SK-N-SH (cell line): Measurements from ENCODE around the gene CEACAM19. TPM values are rescaled to one million over a fixed set of nuclear protein-coding genes. Genes with fewer than 3 reads are reported as not detected.

Experiments used
- CTCF ChIA-PET: fragments of 300-600, 350-600 bp; formaldehyde crosslinking; extraction: SDS; loops from one replicate; lab custom pipeline; 2021; lab: Yijun Ruan, JAX
- POLR2A ChIA-PET: fragments of 350-600 bp; sonication (Branson Sonifier 250); formaldehyde crosslinking; extraction: SDS; loops from one replicate; lab custom pipeline; 2020; ENCODE audit warnings: antibody characterized with exemption, inconsistent platforms; lab: Yijun Ruan, JAX
- DNase-seq: peaks from one replicate; pipeline ENCODE4 v3.0.0; 2012
- H2AFZ ChIP-seq: fragments of 200-600 bp; sonication (generic); 2 replicates; pipeline ENCODE4 v1.8.1; 2016; ENCODE audit warnings: antibody characterized with exemption, mild to moderate bottlenecking, low read depth
- H3F3A ChIP-seq: fragments of 200-600 bp; sonication (generic); replicated peaks from 2 replicates; pipeline ENCODE3; 2016; ENCODE audit warnings: antibody characterized with exemption, mild to moderate bottlenecking; ENCODE audit not compliant: insufficient read depth
- H3K27ac ChIP-seq, 2 experiments: fragments of 200-500 bp in 1 of 2; fragments of 200-600 bp in 1 of 2; sonication (Bioruptor generic) in 1 of 2; sonication (generic), shearing (Covaris generic) in 1 of 2; 2 replicates each; pipeline versions ENCODE4 v1.5.1 to v1.6.1; 2014 to 2016; ENCODE audit warnings: low read depth in 2 of 2, inconsistent platforms in 1 of 2, low read length in 1 of 2, mild to moderate bottlenecking in 1 of 2, mixed read lengths in 1 of 2
- H3K27me3 ChIP-seq: fragments of 200-600 bp; sonication (generic), shearing (Covaris generic); 2 replicates; pipeline ENCODE4 v1.6.1; 2016; ENCODE audit warnings: mixed run types; ENCODE audit not compliant: insufficient read depth
- H3K36me3 ChIP-seq, 2 experiments: fragments of 200-500 bp in 1 of 2; fragments of 200-600 bp in 1 of 2; sonication (Bioruptor generic) in 1 of 2; sonication (generic) in 1 of 2; replicated peaks in 1 of 2; 2 replicates each; pipeline versions ENCODE3 to v1.5.1; 2014 to 2016; ENCODE audit warnings: low read length in 1 of 2, mild to moderate bottlenecking in 1 of 2; ENCODE audit not compliant: insufficient read depth in 2 of 2, control insufficient read depth in 1 of 2
- H3K4me1 ChIP-seq, 2 experiments: fragments of 200-500 bp in 1 of 2; fragments of 200-600 bp in 1 of 2; sonication (Bioruptor generic) in 1 of 2; sonication (generic), shearing (Covaris generic) in 1 of 2; 2 replicates each; pipeline versions ENCODE4 v1.5.1 to v1.6.1; 2014 to 2016; ENCODE audit warnings: low read depth in 1 of 2, low read length in 1 of 2, mixed run types in 1 of 2; ENCODE audit not compliant: insufficient read depth in 2 of 2, control insufficient read depth in 1 of 2
- H3K4me2 ChIP-seq: fragments of 200-600 bp; sonication (generic), shearing (Covaris generic); 2 replicates; pipeline ENCODE4 v1.6.1; 2017; ENCODE audit warnings: mixed run types
- H3K4me3 ChIP-seq, 2 experiments: fragments of 200-500 bp in 1 of 2; fragments of 200-600 bp in 1 of 2; sonication (Bioruptor generic) in 1 of 2; sonication (generic), shearing (Covaris generic) in 1 of 2; 2 replicates each; pipeline versions ENCODE4 v1.5.1 to v1.8.1; 2014 to 2016; ENCODE audit warnings: low read depth in 2 of 2, inconsistent platforms in 1 of 2, low read length in 1 of 2, mild to moderate bottlenecking in 1 of 2, mixed read lengths in 1 of 2, moderate library complexity in 1 of 2
- H3K79me2 ChIP-seq: fragments of 200-600 bp; sonication (generic); 2 replicates; pipeline ENCODE4 v1.8.1; 2017; ENCODE audit warnings: mild to moderate bottlenecking; ENCODE audit not compliant: insufficient read depth
- H3K9ac ChIP-seq: fragments of 200-600 bp; sonication (generic); 2 replicates; pipeline ENCODE4 v1.6.1; 2017; ENCODE audit warnings: mixed run types
- H3K9me2 ChIP-seq: fragments of 200-600 bp; sonication (generic); 2 replicates; pipeline ENCODE4 v1.6.1; 2017; ENCODE audit warnings: mixed run types
- H3K9me3 ChIP-seq: fragments of 200-600 bp; sonication (generic); 2 replicates; pipeline ENCODE4 v1.6.1; 2017; ENCODE audit warnings: mixed run types, mild to moderate bottlenecking, moderate library complexity
- H4K20me1 ChIP-seq: fragments of 200-600 bp; sonication (generic); 2 replicates; pipeline ENCODE4 v1.6.1; 2017; ENCODE audit warnings: mild to moderate bottlenecking, mixed run types; ENCODE audit not compliant: insufficient read depth
- ELF1 ChIP-seq: IDR thresholded peaks from 2 replicates; pipeline ENCODE4 v1.4.0; 2012
- GATA2 ChIP-seq: sonication (generic); formaldehyde crosslinking; IDR thresholded peaks from 2 replicates; pipeline ENCODE4 v1.5.0; 2020; ENCODE audit warnings: mild to moderate bottlenecking, missing genetic modification reagents
- JUND ChIP-seq: IDR thresholded peaks from 2 replicates; pipeline ENCODE4 v1.4.0; 2012
- MXI1 ChIP-seq: IDR thresholded peaks from 2 replicates; pipeline ENCODE4 v1.6.1; 2012; ENCODE audit warnings: mild to moderate bottlenecking, low read depth, low read length, improper control_type of control experiment
- NRF1 ChIP-seq: IDR thresholded peaks from 2 replicates; pipeline ENCODE4 v1.6.1; 2012; ENCODE audit warnings: low read depth, mild to moderate bottlenecking, low read length
- RAD21 ChIP-seq: IDR thresholded peaks from 2 replicates; pipeline ENCODE4 v1.6.1; 2012; ENCODE audit warnings: mild to moderate bottlenecking, low read length
- REST ChIP-seq: IDR thresholded peaks from 2 replicates; pipeline ENCODE4 v1.6.1; 2012; ENCODE audit warnings: mild to moderate bottlenecking, low read depth, low read length, moderate library complexity
- USF2 ChIP-seq: fragments of 150-350 bp; IDR thresholded peaks from 2 replicates; pipeline ENCODE4 v1.6.1; 2017; ENCODE audit warnings: antibody characterized with exemption, low read length, low read depth, borderline replicate concordance
- YY1 ChIP-seq: IDR thresholded peaks from 2 replicates; pipeline ENCODE4 v1.4.0; 2012; ENCODE audit warnings: low read depth, mild to moderate bottlenecking
- ZBTB33 ChIP-seq: IDR thresholded peaks from 2 replicates; pipeline ENCODE4 v1.4.0; 2012; ENCODE audit warnings: low read depth, borderline replicate concordance
- WGBS: methylation state at CpG from one replicate; pipeline ENCODE4 v1.1.6; 2017; ENCODE audit warnings: low lambda C conversion rate; 5-methylcytosine and 5-hydroxymethylcytosine counted together
- polyA plus RNA-seq, 3 experiments: library from polyadenylated mRNA; depleted of rRNA; stranded (reverse); fragments of >200 nt; gene quantifications; 2 replicates each; pipeline ENCODE4 v1.2.3, GENCODE V29; 2012

The CEACAM19 gene
- polyA plus RNA-seq, 1 of the 3 experiments (the other 2 are of a cell fraction), result 2.0 TPM

- no peak for TF ChIP-seq ZBTB33
- TF ChIP-seq ELF1, result no peak
- no peak for TF ChIP-seq NRF1
- no peak for TF ChIP-seq YY1
- TF ChIP-seq RAD21, result no peak
- no peak for TF ChIP-seq REST
- no peak for TF ChIP-seq MXI1
- TF ChIP-seq, all 33 proteins: peak for 0
Measured at GRCh38 chr19:44636439-44637389, 34.6 kb upstream of the CEACAM19 start (continued).

GRCh38 chr19:44637390-44637764, 33.9 kb upstream of the CEACAM19 start:
- Histone ChIP-seq H3F3A (peaks cover 6% of the 10 kb centered on the region), H3K4me3 (no peak overlapping the region), H3K4me1 (peaks cover 0 to 8% of the 10 kb centered on the region in 2 experiments; a peak in 2 of 4 replicates), H3K79me2 (no peaks in the 10 kb centered on the region)
- no peak for DNase-seq
- WGBS, result 91% methylated on average over 5 of the region's 5 CpGs
- TF ChIP-seq MXI1, result no peak
- TF ChIP-seq JUND, result no peak
- no peak for TF ChIP-seq USF2
- no peak for TF ChIP-seq GATA2 (CRISPR knock-in tag)
- TF ChIP-seq, all 33 proteins: peak for 0
- Histone ChIP-seq H2AFZ (no peak overlapping the region), H3K9ac (no peak overlapping the region), H3K27ac (no peak overlapping the region), H3K36me3 (no peaks in the 10 kb centered on the region), H3K9me2 (no peaks in the 10 kb centered on the region), H3K27me3 (no peaks in the 10 kb centered on the region), H3K9me3 (no peaks in the 10 kb centered on the region), H4K20me1 (no peaks in the 10 kb centered on the region), H3K4me2 (no peak overlapping the region)
- CTCF ChIA-PET, result interaction anchor here (0.6 to 1.9 kb wide), 3 partner anchors 19 to 209 kb away, joined by 3 to 7 read pairs (median 3); partner anchors contain the start of gene NECTIN2
- POLR2A ChIA-PET, result no interaction called here
